GM03348 (cell line): ENCODE results near the gene VPS26B.
A peak's percentile ranks its signal among the peaks of the same experiment; 100 is the strongest.
"Not testable (repeated sequence)": the region's sequence is repeated elsewhere in the genome, so short reads cannot be mapped to it uniquely, and the experiment has no call there.

Source experiments
- DNase-seq: peaks from one replicate; pipeline ENCODE4 v3.0.0; 2012; ENCODE audit warnings: low spot score

VPS26B gene

DNA sequence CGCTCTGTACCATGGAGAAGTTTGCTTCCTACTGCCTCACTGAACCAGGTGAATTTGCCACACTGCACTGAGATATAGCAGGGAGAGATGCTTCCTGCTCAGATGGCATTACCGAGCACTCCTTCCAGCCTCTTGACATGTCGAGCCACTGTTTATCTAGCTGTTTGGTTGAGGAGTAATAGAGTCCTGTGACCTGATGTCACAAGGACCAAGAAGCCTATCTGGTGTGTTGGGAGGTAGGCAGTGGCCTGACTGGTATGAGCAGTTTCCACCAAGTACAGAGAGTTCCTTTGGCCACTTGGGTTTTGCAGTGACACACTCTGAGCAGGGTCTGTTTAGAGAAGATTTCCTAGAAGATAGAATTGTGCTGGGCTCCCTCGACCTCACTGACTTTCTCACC, 34.1 kb downstream of the VPS26B start:
- DNase-seq = no peak

DNA sequence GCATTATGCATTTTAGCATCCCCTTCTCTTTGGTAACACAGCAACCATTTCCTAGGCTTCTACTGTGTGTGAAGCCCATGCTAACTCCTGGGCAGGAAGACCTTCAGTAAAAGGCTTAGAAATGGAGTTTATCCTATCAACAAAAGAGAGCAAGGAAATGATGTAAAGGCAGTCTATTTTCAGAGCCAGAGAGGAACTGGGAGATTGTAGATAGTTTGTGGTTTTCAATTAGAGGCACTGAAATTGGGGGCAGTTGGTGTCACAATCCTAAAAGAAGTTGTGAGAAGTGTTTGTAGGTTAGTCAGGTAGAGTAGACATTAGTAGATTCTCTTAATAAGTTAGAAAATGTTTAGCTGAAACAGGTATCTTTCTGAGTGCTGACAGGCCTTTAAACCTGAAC, 36.0 kb downstream of the VPS26B start:
- no peak for DNase-seq

DNA sequence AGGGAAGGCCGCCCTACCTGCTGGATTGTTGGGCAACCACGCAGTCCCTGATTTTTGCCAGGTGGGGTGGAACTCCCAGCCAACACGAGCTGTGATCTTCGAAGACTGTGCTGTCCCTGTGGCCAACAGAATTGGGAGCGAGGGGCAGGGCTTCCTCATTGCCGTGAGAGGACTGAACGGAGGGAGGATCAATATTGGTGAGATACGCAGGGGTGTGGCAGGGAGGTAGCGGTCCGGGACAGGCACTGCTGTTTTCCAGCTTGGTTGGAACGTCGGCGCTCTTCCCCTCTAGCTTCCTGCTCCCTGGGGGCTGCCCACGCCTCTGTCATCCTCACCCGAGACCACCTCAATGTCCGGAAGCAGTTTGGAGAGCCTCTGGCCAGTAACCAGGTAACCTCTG, 36.5 kb downstream of the VPS26B start:
- DNase-seq = no peak

DNA sequence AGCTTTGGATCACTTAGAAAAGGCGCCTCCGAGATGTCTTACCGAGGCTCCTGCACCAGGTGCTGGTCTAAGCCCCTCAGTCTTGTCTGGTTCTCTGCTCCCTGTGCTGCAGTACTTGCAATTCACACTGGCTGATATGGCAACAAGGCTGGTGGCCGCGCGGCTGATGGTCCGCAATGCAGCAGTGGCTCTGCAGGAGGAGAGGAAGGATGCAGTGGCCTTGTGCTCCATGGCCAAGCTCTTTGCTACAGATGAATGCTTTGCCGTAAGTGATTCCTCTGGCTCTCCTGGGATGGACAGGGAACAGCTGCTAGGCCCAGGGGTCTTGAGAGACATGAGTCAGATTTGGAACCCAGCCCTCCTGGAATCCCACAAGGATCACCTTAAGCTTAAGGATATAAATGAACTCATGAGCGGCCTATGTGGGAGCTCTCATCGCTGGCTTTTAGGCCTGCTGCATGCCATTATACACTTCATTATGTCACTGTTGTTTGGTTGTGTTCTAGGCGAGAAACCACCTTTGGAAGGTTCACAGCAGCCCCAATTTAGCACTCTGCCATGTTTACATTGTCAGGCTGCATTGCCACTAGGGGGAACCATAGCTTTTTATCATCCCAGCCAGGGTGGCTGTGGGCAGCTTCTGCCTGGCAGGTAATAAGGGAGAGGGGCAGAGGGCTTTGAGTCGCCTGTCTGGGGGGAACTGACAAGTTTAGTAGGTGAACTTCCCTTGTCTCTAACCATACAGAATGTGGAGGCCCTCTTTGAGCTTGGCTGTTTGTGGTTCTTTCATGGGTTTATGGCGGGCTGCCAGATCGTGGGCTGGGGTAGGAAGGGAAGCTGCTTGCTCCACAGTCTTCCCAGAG, 37.4 kb downstream of the VPS26B start:
- DNase-seq = peak; percentile 52

DNA sequence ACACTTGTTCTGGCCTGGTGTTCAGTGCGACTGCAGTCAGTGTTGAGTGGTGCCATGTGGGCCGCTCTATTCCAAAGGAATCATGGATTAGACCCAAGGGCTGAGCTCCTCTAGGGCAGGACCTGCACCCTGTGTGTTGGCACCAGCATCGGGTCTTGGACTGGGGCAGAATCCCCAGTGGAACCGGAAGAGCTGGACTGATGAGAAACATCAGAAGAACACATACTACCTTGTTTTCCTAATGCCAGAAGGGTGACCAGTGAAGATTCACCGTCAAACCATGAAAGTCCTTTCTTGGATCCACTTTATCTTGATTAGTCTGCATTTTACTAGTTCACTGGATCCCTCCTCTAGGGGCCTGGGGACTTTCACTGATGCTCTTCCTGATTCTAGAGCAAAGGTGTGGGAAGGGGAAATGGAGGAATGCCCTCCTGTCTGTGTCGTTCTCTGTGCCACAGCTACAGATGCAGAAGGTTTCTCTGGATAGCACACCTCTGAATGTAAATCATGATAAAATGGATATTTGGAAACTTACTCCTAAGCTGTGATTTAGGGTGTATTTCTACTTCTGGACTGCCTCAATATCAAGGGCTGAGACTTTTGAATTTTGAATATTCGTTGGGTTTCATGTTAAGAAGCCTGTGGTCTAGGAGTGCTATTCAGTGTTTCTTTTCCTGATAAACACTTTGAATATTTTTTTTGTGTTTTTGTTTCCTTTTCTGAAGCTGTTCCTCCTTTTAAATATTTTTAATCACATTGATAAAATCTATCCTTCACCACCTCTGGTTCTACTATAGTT, 40.7 kb downstream of the VPS26B start:
- no peak for DNase-seq

DNA sequence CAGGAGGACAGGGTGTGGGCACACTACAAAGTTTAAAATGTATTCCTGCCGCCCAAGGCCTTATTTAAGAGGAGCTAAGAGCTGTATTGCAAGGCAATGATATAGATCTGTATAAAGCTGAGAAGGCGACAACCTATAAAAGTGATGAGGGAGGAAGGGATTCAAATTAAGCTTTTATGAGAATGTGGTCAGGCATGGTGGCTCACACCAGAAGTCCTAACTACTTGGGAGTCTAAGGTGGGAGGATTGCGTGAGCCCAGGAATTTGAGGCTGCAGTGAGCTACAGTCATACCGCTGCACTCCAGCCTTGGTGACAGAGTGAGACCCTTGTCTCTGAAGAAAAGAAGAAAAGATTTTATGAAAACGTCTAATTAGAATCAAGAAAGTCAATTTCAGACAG, 42.0 kb downstream of the VPS26B start:
- DNase-seq = no peak

DNA sequence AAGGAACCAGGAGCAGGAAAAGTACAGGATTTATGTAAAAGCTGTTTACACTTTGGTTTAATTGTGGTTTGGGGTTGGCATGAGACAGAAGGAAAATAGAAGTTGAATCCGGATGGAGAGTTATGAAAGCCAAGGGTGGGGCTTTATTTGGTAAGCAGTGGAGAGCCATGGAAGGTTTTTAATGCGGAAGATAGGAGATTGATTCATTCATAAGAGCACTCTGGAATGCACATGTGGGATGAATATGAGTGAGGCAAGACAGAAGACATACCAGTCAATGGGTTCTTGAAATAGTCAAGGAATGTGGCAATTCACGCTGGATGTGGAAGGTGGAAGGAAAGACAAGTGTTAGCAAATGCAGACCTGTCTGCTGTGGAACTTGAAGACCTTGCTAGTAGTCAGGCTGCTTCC, 42.4 kb downstream of the VPS26B start:
- peak; percentile 89 for DNase-seq

DNA sequence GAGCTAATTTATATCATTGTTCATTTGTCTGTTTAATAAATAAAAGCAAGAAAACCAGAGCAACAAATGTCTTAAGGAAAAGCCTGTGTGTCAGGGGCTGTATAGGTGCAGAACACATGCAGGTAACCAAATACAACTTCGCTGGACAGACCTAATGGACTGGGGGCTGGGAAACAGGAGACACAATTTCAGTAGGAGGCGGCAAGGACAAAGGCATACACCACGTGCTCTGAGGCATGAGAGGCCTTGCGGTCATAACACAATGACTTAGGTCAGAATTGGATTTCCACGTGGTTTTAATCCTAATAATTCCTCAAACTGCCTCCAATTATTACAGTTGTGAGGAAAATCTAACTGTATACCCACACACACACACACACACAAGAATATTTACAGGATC, 43.0 kb downstream of the VPS26B start:
- no peak for DNase-seq

DNA sequence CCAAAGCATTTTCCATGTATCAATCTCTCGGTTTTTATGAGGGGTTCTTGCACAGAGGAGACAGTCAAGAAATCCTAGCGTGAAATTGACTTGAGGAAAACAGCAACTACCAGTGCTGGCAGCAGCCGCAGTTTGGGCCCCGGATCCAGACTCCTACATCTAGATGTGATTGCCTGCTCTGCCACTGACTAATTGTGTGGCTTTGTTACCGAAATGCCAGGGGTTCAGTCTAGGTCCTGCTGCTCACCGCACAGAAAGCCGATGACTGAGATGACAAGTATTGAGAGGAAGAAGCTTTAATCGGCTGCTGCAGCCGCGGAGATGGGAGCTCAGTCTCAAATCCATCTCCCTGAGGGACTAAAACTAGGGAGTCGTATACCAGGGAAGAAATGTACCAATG, 43.5 kb downstream of the VPS26B start:
- no peak for DNase-seq

DNA sequence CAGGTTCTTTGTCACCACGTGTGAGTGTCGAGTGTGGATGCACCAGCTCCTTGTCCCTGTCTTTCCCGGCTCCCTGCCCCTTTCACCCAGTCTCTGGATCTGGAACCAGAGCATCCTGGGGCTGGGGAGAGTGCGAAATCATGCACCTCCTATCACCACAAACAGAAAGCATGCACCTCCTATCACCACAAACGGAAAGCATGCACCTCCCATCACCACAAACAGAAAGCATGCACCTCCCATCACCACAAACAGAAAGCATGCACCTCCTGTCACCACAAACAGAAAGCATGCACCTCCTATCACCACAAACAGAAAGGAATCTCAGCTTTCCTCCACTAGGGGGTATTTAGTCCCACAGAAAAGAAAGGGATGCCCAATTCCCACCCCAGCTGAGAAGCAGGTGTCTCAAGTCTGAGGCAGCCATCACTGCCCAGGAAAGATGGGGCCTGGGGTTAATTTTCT, 45.8 kb downstream of the VPS26B start:
- no peak for DNase-seq

DNA sequence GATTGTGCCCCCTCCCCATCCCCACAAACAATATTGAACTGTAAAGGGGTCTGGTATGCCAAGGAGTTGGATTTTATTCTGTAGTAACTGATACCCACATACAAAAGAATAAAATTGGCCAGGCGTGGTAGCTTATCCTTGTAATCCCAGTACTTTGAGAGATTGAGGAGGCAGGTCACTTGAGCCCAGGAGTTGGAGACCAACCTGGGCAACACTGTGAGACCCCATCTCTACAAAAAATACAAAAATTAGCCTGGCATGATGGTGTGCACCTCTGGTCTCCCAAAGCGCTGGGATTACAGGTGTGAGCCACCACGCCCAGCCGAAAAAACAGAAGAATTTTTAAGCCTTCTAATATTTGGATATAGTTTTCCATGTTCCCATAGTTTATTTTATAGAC, 47.5 kb downstream of the VPS26B start:
- DNase-seq = no peak

DNA sequence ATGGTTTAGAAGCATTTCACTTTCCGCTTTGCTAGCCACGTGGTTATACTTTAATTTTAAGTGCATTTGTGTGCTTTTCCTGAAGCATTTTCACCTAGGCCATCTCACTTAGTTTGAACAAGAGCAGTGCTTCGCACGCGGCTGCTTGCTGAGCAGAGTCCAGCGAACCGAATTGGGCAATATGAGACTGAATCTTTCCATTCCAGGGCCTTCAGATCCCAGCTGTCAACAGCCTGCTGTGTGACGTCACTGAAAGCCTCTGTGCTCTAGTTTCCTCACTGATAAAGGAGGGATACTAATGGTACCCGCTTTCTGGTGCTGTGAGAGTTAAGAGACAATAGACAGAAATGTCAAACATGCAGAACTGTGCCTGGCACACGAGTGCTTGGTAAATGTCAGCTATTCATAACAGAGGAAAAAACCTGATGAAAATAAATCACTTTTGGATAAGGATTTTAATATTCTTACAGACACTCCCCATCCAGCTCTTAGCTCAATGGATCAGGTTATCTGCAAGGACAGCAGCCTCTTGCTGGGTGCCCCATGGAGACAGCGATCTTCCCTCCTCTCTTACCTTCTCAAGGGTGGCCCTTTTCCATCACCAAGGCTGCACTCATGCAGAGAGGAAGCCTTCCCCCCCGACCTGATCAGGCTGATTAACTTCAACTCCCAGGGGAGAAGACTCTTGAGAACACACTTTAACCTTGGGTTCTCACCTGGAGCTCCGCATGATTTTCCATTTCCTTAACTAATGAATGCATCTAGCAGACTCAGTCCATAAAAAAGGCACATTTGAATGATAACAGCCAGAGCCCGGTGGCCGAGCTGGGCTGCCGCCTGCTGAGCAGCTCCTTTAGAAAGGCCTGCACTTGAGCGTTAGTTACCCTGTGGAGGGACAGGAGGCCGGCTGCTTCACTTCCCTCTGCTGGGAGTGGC, 48.2 kb downstream of the VPS26B start:
- DNase-seq = no peak

DNA sequence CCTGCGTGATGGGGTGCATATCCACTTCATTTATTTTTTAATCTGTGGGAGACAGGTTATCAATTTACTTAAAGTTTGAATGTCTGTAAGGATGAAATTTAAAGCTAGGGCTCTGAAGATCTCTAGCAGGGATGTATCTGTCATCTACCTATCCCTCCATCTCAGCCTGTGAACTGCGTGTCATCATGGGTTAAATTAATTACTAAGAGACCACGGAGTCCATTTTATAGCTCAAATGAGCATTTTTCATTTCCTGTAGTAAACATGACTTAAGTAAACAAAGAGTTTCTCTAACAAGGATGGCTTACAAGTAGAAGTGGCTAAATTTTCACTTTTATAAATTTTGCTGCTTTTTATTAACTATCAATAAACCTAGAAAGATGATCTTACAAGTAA, 48.8 kb downstream of the VPS26B start:
- DNase-seq = no peak

DNA sequence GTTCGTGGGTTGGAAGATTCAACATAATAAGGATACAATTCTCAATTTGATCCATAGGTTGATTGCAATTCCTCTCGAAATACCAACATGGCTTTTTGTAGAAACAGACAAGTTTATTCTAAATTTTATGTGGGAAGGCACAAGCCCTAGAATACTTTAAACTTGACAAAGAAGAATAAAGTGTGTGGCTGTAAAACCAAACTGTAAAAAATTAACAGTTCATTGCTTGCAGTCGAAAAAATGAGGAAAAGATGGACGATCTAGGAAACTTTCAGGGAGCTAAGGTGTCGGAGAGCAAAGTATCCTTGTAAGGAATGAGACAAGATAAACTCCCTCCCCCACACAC, 50.7 kb downstream of the VPS26B start:
- no peak for DNase-seq

DNA sequence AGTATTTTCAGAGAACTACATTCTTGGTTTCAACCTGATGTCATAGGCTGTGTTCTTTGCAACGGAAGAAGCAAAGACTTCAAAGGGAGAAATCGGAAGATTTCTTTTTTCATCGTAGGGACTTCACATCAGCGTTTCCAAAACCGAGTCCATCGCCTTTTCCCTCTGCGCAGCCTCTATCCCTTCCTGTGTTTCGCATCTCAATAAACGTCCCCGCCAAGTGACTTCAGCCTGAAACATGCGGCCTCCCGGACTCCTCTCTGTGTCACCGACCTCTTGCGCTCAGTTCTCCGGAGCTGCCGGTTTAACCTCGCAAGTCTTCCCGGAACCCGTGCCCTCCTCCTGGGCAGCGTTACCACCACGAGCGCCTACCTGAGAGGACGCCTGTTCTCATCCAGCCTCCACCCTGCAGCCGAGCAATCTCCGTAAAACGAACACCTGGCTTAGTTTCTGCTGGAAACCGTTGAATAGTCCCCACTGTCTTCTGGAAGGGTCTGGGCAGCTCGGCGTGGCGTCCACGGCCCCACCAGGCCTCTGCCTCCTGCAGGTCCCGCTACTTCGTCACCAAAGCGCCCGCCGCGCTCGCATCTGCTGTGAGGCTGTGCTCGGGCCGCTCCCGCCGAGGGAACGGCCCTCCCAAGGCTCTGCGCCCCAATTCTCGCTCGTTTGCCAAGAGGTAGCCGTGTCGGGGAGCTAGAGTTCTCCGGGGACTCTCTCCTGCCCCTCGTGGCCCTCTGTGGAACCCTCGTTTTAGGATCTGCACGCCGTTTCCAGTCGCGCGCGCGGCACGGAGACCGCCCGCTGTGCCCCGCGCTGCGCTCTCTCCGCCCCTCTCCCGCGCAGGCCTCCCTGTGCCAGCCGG, 51.3 kb downstream of the VPS26B start, which contains the start of gene GLB1L3:
Gene GLB1L3, plus strand, starts transcription at position 846 of the 862 bp plus-strand sequence. CDS start 362 bp downstream, outside the sequence.
- peak; percentile 64 for DNase-seq

DNA sequence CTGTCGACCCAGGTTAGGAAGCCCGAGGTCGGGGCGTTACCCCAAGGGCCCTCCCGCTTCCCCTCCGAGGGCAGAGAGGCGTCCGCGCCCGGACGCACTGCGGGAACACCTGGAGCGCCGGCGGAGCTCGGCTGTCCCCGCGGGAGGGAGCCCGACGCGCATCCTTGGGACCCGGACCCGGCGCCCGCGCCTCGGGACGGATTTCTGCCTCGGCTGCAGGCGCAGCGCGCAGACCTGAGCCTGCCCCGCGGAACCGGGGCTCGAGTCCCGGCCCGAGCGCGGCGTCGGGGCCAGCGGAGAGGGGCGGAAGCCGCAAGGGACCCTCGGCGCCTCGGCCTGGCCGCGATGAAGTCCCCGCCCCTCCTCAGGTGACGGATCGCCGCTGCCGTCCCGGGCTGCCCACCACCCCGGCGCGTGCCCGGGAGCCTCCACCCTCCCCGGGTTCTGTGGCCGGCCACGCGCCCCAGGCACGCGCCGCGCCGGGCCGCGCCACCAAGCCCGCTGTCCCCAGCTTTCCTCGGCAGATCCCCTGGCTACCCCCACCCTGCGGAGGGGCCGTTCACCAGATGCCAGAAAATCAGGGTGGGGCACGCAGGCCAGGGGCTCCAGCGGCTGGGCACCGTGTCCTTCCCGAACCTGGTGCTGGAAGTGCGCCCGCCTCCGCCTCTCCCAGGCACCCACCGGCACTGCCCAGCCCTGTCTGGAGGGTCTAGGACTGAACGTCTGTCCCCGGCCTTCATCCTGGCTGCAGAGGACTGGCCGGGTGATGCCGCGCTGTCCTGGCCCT, 52.1 kb downstream of the VPS26B start:
- no peak for DNase-seq

DNA sequence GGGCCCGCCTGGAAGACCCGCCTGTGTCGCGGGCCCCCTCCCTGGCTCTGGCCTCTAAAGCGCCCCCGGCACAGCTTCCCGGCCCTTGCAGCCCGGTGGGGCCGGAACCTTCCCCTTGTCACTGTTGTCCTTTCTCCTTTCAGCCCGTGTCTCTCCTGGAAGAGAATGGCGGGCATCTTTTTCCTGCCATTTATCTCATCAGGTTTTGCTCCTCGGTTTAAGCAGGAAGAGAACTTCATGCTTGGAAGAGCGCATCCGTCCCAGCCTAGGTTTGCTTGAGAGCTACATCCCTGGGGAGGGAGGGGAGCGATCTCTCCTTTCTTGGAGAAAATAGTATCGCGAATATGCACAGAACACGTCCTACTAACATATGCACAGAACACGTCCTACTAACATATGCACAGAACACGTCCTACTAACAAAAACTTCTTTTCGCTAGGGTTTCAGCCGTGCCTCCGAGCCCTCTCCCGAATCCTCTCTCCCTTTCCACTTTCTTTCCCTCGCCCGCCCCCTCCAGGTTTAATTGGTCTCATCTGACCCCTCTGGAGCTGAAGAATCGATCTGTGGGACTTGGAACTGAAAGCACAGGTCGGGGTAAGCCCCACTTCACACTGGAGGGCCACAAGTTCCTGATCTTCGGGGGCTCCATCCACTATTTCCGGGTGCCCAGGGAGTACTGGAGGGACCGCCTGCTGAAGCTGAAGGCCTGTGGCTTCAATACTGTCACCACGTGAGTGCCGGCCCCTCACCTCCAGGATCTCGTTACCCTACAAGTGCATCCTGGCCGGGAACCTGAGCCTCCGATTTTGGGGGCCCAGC, 52.9 kb downstream of the VPS26B start:
- DNase-seq = no peak

DNA sequence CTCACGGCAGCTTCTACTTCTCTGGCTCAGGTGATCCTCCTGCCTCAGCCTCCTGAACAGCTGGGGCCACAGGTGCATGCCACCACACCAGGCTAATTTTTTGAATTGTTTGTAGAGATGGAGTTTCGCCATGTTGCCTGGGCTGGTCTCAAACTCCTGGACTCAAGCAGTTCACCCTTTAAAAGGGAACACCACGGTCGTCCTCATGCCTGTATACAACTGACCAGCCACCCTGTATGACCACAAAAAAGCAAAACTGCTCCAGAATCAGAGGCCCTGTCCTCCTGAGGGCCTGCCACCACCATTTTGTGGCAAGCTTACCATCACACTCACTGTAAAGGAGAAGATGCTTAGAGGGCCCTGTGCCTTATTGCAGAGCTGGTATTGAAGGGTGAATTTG, 53.9 kb downstream of the VPS26B start:
- DNase-seq = no peak

DNA sequence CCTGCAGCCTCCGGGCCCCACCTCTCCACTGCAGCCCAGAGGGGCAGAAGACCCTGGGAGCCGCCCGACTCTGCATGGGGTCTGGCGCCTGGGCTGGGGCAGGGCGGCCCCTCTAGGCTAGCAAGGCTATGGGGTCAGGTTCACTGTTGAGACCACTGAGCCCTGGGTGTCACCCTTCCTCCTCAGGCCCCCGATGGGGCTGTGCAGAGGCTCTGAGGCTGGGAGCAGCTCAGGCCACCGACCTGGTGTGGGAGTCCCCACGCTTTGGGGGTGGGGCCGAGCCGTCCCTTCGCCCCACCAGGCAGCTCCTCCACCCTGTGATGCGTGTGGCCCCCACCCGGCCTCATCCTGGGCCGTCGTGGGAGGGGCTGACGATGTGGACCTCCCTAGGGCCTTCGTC, 57.2 kb downstream of the VPS26B start:
- not testable (repeated sequence) for DNase-seq
